Activated naive CD4-positive, alpha-beta T cell (primary cell): ENCODE measurements around the gene WASF2.
"Not testable (repeated sequence)": the region's sequence is repeated elsewhere in the genome, so short reads cannot be mapped to it uniquely, and the experiment has no call there.

Experiments
- DNase-seq, 4 experiments: peaks; one replicate each; lab custom pipeline; 2025; lab: John Stamatoyannopoulos, UW

WASF2 gene

GRCh38 chr1:27489973-27490741 is at the start of gene WASF2:
Gene WASF2 (minus strand): TSS chr1:27490167. CDS start chr1:27428890, 61,277 bp downstream.
- peak; percentile 88 to 95 (median 92) for DNase-seq

GRCh38 chr1:27538793-27539192 is 48.8 kb upstream of the WASF2 start:
- no peak for DNase-seq

GRCh38 chr1:27538305-27538676 is 48.3 kb upstream of the WASF2 start:
- not testable (repeated sequence) for DNase-seq

- no peak for DNase-seq
These were observed 46.8 kb upstream of the WASF2 start for GRCh38 chr1:27536767-27537166.

GRCh38 chr1:27536010-27536757 is 46.2 kb upstream of the WASF2 start:
- DNase-seq = no peak

GRCh38 chr1:27535386-27535785 is 45.4 kb upstream of the WASF2 start:
- no peak for DNase-seq

GRCh38 chr1:27531959-27532685 is 42.2 kb upstream of the WASF2 start:
- DNase-seq = no peak

- DNase-seq = no peak
These were observed 40.2 kb upstream of the WASF2 start for GRCh38 chr1:27530192-27530591.

- no peak for DNase-seq
These were observed 39.7 kb upstream of the WASF2 start for GRCh38 chr1:27529704-27530018.

GRCh38 chr1:27528818-27529703 is 39.1 kb upstream of the WASF2 start:
- no peak for DNase-seq

GRCh38 chr1:27527890-27528817 is 38.2 kb upstream of the WASF2 start:
- peak in 2 of 4 experiments; percentile 18 to 63 for DNase-seq

GRCh38 chr1:27527223-27527889 is 37.4 kb upstream of the WASF2 start:
- DNase-seq = peak in 2 of 4 experiments; percentile 30 to 52

GRCh38 chr1:27526569-27527222 is 36.7 kb upstream of the WASF2 start:
- no peak for DNase-seq

- peak in 2 of 4 experiments; percentile 14 to 16 for DNase-seq
These were observed 35.6 kb upstream of the WASF2 start for GRCh38 chr1:27525296-27526272.

- no peak for DNase-seq
These were observed 33.5 kb upstream of the WASF2 start for GRCh38 chr1:27523337-27524020.

GRCh38 chr1:27522432-27523336 is 32.7 kb upstream of the WASF2 start:
- DNase-seq = peak in 3 of 4 experiments; percentile 23 to 61 (median 45)
